ENCODE data around the gene PTGER3.
"Not testable (repeated sequence)": the region's sequence is repeated elsewhere in the genome, so short reads cannot be mapped to it uniquely, and the experiment has no call there.

The PTGER3 gene

GRCh38 chr1:71002709-71003475 lies 44.7 kb downstream of the PTGER3 start:
- DNase-seq, result no peak

GRCh38 chr1:71001624-71002023 lies 46.0 kb downstream of the PTGER3 start:
- DNase-seq, result no peak

- DNase-seq, result no peak
Measured at GRCh38 chr1:70997793-70998192, 49.8 kb downstream of the PTGER3 start.

DNA sequence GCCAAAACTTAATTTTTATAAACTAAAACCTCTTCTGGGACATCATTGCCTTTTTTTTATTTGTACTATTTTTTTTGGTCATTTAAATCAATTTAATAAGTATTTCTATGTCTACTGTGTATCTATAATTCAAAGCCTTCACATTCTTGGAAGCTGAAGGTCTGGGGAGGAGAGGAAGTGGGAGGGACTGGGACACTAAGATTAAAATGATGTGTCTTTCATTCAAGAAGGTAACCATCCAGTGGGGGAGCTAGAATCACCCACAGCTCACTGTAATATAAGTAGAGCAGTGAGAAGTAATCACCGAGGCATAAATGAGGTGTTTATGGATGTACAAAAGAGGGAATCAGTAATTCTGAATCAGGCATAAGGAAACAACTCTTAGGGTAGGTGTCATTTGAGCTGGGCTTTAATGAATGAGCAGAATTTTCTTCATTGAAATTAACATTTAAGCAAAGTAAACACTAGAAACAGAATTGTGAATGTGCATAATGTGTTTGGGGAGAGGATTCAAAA lies 52.8 kb downstream of the PTGER3 start:
- no peak for DNase-seq

- no peak for DNase-seq
Measured at GRCh38 chr1:70993798-70994197, 53.8 kb downstream of the PTGER3 start.

DNA sequence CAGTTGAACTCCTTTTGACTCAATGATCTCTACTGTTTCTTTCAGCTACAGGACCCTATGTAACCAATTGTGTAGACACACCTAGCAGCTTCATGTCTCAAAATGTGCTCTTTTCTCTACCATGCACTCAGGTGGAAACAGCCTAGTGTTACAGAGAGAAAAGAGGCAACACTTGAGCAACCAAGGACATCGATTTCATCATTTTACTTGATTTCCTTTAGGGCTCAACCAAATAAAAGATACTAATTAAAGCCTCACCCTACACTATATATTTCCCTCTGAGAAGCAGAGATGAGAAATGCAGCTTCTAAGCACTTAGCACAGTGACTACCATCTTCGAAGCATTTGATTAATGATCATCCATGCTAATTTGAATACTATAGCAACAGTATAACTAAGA lies 55.1 kb downstream of the PTGER3 start:
- DNase-seq, result no peak

DNA sequence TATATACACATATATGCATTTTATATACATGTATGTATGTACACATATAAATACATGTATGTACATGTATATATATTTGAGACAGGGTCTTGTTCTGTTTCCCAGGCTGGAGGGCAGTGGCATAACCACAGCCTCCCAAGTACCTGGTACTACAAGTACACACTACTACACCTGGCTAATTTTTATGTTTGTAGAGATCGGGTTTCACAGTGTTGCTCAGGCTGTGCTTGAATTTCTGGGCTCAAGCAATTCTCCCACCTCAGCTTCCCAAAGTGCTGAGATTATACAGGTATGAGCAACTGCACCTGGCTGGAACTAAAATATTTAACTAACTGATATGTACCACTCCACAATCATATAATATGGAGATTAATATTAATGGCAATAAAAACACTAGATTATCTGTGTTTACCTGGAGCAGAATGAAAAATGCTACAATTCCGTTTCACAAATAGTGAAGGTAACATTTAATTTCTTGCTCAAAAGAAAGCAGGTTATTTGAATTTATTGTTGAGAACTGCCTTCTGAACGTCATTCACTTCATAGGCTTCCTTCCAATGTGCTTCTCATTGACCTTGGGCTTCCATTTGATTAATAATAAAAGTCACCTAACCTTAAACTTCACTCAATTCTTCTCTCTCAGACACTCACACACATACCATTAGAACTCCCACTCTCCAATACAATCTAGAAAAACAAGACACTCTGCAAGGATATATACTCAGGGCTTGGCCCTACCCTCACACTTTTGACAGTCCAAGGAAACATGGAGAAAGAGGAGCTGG lies 57.0 kb downstream of the PTGER3 start:
- DNase-seq, result peak; percentile 39

DNA sequence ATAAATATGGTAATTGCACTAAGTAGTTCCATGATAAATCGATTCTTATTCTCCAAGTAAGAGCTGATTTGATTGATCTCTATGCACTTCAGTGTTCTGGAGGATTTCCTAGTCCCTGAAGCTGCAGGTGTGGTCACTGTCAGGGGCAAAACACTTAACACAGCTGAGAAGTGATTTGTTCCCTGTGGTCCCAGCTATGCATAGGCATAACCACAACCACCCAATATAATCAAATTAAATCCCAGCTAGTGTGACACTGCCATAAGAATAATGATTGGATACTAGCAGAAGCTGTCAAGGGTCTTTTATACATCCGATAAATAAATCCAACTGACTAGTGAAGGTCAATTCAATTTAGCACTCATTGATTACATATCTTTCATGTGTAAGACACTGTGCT lies 60.1 kb downstream of the PTGER3 start:
- no peak for DNase-seq

- not testable (repeated sequence) for DNase-seq
Measured at GRCh38 chr1:70985776-70986225, 61.8 kb downstream of the PTGER3 start.

DNA sequence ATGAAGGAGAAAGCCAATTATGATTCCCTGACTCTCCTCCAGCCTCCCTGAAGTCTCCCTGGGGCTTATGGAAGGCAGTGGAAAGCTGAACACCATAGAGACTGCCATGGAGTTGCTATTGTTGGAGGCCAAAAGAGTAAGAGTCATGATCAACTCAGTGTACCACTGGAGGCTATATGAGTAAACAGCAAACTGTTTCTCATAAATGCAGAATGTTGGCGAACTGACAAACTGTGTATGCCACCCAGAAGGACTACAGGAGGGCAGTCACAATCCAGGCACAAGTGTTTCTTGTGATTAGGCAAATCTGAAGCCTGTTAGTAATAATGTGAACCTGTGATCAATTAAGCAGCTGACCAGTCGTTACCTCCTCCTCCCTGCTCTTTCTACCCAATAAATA lies 62.3 kb downstream of the PTGER3 start:
- not testable (repeated sequence) for DNase-seq

DNA sequence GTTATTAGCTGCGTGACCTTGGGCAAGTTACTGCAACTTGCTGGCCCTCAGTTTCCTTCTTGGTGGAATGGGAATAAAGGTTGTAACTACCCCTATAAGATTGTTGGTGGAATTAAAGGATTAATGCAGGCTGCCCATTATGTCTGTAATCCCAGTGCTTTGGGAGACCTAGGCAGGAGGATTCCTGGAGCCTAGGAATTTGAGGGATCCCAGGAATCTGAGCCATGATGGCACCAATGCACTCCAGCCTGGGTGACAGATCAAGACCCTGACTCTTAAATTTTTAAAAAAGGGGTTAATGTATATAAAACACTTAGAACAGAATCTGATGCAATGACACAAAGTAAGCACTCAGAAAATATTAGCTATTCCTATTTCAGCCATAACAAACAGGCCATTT lies 67.3 kb downstream of the PTGER3 start:
- DNase-seq, result no peak

DNA sequence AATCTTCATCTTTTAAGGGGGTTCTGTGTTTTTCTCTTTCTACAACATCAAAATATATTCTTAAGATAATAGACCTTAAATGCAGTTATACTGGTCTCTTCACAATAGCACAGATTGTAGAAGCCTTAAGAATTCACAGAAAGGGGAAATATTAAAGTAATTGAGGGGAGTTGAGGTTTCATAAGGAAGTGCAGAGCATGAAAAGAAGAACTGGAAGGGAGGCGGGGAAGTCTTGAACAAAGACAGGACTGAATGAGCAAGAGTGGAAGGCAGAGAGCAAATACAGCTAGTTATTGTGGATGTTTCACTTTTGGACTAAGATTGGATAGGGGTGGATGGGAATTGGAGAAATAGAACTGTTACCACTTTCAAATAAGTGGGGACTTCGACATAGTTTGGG lies 67.7 kb downstream of the PTGER3 start:
- no peak for DNase-seq

GRCh38 chr1:70979313-70979712 lies 68.3 kb downstream of the PTGER3 start:
- DNase-seq, result no peak

DNA sequence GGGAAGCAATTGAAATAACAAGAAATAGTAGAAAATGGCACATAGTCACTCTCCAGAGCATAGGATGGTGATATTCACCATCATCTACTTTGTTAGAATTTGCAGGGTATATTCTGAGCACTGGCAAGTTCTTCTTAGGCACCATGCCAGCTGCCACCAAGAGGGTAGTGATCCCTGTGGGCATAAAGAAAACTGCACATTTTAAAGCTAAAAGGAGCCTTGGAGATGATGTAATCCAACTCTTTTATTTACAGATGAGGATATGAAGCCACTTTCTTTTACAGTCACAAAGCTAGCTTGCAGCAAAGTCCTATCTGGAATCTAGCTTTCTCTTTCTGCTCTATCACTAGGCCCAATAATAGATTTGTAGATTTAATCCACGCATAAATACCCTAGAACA lies 69.0 kb downstream of the PTGER3 start:
- no peak for DNase-seq

- no peak for DNase-seq
Measured at GRCh38 chr1:70977575-70977974, 70.0 kb downstream of the PTGER3 start.

- DNase-seq, result no peak
Measured at GRCh38 chr1:70977041-70977440, 70.6 kb downstream of the PTGER3 start.

DNA sequence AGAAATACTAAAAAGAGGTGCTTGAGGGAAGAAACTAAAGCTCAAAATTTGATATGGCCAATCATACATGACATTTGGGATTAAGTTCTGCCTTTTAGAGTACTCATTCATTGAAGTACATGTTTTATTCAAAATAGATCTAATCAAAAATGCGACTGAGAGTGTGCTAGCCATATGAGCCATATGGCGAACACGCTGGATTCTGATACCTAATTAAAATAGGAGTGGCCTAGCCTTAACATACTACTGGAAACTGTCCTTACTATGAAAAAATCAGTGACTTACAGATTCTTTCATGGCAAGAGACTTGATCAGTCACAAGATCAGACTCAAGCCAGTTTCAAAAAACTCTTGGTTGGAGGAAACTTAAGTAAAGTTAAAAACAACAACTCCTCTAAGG lies 73.9 kb downstream of the PTGER3 start:
- DNase-seq, result no peak

GRCh38 chr1:70970407-70970806 lies 77.2 kb downstream of the PTGER3 start:
- no peak for DNase-seq

- no peak for DNase-seq
Measured at GRCh38 chr1:70966018-70966638, 81.5 kb downstream of the PTGER3 start.

- DNase-seq, result no peak
Measured at GRCh38 chr1:70963374-70963773, 84.2 kb downstream of the PTGER3 start.

GRCh38 chr1:70961374-70961975 lies 86.1 kb downstream of the PTGER3 start:
- no peak for DNase-seq

- no peak for DNase-seq
Measured at GRCh38 chr1:70948396-70949017, 99.1 kb downstream of the PTGER3 start.

DNA sequence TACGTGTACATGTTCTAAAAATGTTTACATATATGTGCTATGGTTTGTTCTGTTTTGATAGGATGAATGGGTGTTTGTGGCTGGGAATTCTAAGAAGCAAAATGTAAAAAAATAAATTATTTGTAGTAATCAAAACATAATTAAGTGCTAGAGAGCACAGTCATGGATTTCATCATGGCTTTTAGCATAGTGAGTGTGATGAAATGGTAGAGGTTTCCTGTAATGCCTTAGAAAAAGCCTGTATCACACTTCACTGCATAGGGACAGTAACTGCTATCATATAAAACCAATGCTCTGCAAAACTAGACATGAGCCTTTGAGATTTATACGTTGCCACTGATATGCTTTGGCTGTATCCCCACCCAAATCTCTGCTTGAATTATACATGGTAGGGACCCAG lies 99.8 kb downstream of the PTGER3 start:
- no peak for DNase-seq

All from NCI-H1417 treated with DMSO at 0.1 percent for 48 hours (cell line).